GM12892 (cell line): Measurements from ENCODE around the gene CNGA2.

Experiments
- POLR2A ChIP-seq: IDR thresholded peaks from 2 replicates; pipeline ENCODE4 v1.6.1; 2011; ENCODE audit warnings: low read depth, low read length, control low read depth
- POLR2AphosphoS5 ChIP-seq: IDR thresholded peaks from 2 replicates; pipeline ENCODE4 v1.6.1; 2011; ENCODE audit warnings: low read depth, low read length, control low read depth
- TAF1 ChIP-seq: IDR thresholded peaks from 2 replicates; pipeline ENCODE4 v1.6.1; 2011; ENCODE audit warnings: low read depth, mild to moderate bottlenecking, control low read depth, low read length, borderline replicate concordance

- TF ChIP-seq POLR2AphosphoS5 (no peak), POLR2A (no peak), TAF1 (no peak)
These were observed 41.7 kb downstream of the CNGA2 start for GRCh38 chrX:151776181-151776731.
